ENCODE measurements around the gene PKMYT1. TPM values are rescaled to one million over a fixed set of nuclear protein-coding genes. Genes with fewer than 3 reads are reported as not detected.

The PKMYT1 gene
- total and polyA plus RNA-seq, 12 donors, result 0.34 to 4.2 (median 0.71) TPM; not detected in 1

GRCh38 chr16:3017344-3017743 lies 37.1 kb upstream of the PKMYT1 start:
- DNase-seq (no peak), ATAC-seq (no peak)
- Histone ChIP-seq H3K27me3 (peaks cover 19 to 63% (median 42%) of the 10 kb centered on the region in 7 donors), H3K27ac (no peak overlapping the region), H3K4me1 (peaks cover 9 to 42% (median 35%) of the 10 kb centered on the region in 9 donors), H3K36me3 (no peaks in the 10 kb centered on the region), H3K9me3 (no peaks in the 10 kb centered on the region), H3K4me3 (no peak overlapping the region)
- WGBS, 2 donors, result 45 to 60% methylated on average over 20 of the region's 20 CpGs
- TF ChIP-seq, protein P1, sequence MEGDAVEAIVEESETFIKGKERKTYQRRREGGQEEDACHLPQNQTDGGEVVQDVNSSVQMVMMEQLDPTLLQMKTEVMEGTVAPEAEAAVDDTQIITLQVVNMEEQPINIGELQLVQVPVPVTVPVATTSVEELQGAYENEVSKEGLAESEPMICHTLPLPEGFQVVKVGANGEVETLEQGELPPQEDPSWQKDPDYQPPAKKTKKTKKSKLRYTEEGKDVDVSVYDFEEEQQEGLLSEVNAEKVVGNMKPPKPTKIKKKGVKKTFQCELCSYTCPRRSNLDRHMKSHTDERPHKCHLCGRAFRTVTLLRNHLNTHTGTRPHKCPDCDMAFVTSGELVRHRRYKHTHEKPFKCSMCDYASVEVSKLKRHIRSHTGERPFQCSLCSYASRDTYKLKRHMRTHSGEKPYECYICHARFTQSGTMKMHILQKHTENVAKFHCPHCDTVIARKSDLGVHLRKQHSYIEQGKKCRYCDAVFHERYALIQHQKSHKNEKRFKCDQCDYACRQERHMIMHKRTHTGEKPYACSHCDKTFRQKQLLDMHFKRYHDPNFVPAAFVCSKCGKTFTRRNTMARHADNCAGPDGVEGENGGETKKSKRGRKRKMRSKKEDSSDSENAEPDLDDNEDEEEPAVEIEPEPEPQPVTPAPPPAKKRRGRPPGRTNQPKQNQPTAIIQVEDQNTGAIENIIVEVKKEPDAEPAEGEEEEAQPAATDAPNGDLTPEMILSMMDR (IDR thresholded peaks at IDR 0.05), result no peak
- intact Hi-C loops (cut with DNase I), result no loop called here

GRCh38 chr16:3015865-3016521 lies 35.7 kb upstream of the PKMYT1 start:
- Histone ChIP-seq H3K9me3 (no peaks in the 10 kb centered on the region), H3K4me1 (peaks cover 0 to 28% (median 22%) of the 10 kb centered on the region in 9 donors), H3K27me3 (peaks cover 19 to 76% (median 55%) of the 10 kb centered on the region in 7 donors), H3K36me3 (no peaks in the 10 kb centered on the region), H3K27ac (no peak overlapping the region), H3K4me3 (no peak overlapping the region)
- 84 to 86% methylated on average over 13 of the region's 13 CpGs for WGBS, 2 donors
- ATAC-seq (no peak), DNase-seq (no peak)
- intact Hi-C loops (cut with DNase I), result no loop called here
- TF ChIP-seq, protein P1 (IDR thresholded peaks at IDR 0.05), result no peak

DNA sequence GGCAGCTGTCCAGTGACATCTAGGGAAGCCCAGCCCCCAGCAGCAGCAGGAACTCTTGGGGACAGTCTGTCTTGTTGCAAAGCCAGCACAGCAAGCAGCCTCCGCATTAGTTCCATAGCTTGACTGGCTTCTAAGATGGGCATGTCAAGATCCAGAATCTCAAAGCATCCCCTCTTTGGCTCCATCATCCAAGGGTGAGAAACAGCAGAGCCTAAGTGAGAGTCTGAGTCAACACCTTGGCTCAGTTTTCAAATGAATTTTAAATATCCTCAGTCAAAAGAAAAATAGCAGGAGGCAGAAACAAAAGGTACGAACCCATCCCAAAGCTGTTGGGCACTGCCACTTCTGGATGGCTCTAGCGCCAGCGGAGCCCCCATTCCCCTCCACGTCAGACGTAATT lies 34.7 kb upstream of the PKMYT1 start:
- Histone ChIP-seq H3K4me1 (peaks cover 0 to 20% (median 14%) of the 10 kb centered on the region in 9 donors), H3K4me3 (no peak overlapping the region), H3K36me3 (no peaks in the 10 kb centered on the region), H3K27me3 (peaks cover 19 to 85% (median 62%) of the 10 kb centered on the region in 7 donors), H3K27ac (no peak overlapping the region), H3K9me3 (no peaks in the 10 kb centered on the region)
- DNase-seq (no peak), ATAC-seq (no peak)
- intact Hi-C loops (cut with DNase I), result no loop called here
- TF ChIP-seq, protein P1 (IDR thresholded peaks at IDR 0.05), result no peak
- WGBS, 2 donors, result 82 to 86% methylated on average over 6 of the region's 6 CpGs

DNA sequence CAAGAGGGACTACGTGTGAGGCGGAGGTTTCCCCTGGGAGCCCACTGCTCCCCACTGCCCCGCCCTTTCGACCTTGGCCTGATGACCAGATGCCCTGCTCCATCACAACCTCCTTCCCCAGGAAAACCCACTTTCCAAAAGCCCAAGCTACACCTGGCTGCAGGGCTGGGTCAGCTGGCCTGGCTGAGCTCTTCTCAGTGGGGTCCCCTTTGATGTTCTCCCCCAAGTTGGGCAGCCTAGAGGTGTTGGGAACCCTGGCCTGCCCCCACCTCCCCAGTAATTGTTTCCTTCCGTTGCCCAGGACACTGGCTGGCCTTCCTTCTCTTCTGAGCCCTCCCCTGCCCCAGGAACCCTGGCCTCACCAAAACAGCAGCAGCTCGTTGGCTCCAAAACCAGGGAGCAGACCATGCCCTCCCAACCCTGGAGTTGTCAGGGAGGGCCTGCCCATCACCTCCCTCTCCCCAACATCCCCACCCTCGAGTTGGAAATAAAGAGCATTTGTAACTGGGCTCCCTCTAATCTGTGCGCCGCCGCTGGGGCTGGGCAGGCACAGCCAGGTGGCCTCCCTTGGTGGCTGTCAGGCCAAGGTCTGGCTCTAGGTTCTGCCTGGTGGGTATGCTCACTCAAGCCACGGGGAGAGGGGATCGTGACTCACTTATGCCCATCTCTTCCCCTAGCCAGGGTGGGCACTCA lies 33.9 kb upstream of the PKMYT1 start:
- intact Hi-C loops (cut with DNase I), result no loop called here
- Histone ChIP-seq H3K27ac (no peak overlapping the region), H3K9me3 (no peaks in the 10 kb centered on the region), H3K36me3 (no peaks in the 10 kb centered on the region), H3K4me1 (peaks cover 0 to 14% (median 8%) of the 10 kb centered on the region in 9 donors), H3K27me3 (peaks cover 19 to 93% (median 71%) of the 10 kb centered on the region in 7 donors), H3K4me3 (no peak overlapping the region)
- DNase-seq (no peak), ATAC-seq (no peak)
- 39 to 51% methylated on average over 12 of the region's 12 CpGs for WGBS, 2 donors
- TF ChIP-seq, protein P1 (IDR thresholded peaks at IDR 0.05), result no peak

Measured in heart right ventricle (tissue), 16 donors.